ENCODE results near the gene NEDD4. TPM values are rescaled to one million over a fixed set of nuclear protein-coding genes. Genes with fewer than 3 reads are reported as not detected.
"Not testable (repeated sequence)": the region's sequence is repeated elsewhere in the genome, so short reads cannot be mapped to it uniquely, and the experiment has no call there.

NEDD4 gene
- total RNA-seq, 4 donors from 2014 or later = 19.2 to 35.1 (median 23.1) TPM

DNA sequence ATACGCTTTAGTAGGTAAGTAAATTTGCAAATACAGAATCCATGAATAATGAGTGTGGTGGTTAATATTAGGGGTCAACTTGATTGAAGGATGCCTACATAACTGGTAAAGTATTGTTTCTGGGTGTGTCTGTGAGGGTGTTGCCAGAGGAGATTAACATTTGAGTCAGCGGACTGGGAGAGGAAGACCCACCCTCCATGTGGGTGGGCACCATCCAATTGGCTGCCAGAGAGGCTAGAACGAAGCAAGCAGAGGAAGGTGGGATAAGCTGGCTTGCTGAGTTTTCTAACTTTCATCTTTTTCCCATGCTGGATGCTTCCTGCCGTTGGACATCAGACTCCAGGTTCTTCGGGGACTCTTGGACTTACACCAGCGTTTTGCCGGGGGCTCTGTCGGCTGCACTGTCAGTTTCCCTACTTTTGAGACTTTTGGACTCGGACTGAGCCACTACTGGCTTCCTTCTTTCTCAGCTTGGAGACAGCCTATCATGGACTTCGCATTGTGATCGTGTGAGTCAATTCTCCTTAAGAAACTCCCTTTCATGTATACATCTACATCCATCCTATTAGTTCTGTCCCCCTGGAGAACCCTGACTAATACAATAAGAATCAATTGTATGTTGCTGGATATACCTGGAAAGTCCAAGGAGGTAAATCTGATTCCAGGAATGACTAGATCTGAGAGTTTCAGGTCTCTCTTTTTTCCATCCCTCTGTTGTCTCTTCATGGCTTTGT is 25.8 kb upstream of the NEDD4 start:
- Histone ChIP-seq H3K27ac (replicated peaks in 1 of 4) (no peak overlapping the region), H3K36me3 (no peaks in the 10 kb centered on the region), H3K4me1 (no peaks in the 10 kb centered on the region), H3K27me3 (no peaks in the 10 kb centered on the region), H3K9me3 (no peaks in the 10 kb centered on the region), H3K4me3 (no peak overlapping the region)
- intact Hi-C loops (cut with DNase I) = no loop called here
- no peak for DNase-seq (ENCODE audit: extremely low spot score)
- 90% methylated on average over 11 of the region's 11 CpGs for WGBS
- TF ChIP-seq, protein P1, sequence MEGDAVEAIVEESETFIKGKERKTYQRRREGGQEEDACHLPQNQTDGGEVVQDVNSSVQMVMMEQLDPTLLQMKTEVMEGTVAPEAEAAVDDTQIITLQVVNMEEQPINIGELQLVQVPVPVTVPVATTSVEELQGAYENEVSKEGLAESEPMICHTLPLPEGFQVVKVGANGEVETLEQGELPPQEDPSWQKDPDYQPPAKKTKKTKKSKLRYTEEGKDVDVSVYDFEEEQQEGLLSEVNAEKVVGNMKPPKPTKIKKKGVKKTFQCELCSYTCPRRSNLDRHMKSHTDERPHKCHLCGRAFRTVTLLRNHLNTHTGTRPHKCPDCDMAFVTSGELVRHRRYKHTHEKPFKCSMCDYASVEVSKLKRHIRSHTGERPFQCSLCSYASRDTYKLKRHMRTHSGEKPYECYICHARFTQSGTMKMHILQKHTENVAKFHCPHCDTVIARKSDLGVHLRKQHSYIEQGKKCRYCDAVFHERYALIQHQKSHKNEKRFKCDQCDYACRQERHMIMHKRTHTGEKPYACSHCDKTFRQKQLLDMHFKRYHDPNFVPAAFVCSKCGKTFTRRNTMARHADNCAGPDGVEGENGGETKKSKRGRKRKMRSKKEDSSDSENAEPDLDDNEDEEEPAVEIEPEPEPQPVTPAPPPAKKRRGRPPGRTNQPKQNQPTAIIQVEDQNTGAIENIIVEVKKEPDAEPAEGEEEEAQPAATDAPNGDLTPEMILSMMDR (IDR thresholded peaks at IDR 0.05) = no peak
- TF ChIP-seq POLR2AphosphoS5 (IDR thresholded peaks at IDR 0.05) = no peak
- no peak for TF ChIP-seq EP300 (IDR thresholded peaks at IDR 0.05)
- no peak for TF ChIP-seq POLR2A (IDR thresholded peaks at IDR 0.05; ENCODE audit: low read depth)

DNA sequence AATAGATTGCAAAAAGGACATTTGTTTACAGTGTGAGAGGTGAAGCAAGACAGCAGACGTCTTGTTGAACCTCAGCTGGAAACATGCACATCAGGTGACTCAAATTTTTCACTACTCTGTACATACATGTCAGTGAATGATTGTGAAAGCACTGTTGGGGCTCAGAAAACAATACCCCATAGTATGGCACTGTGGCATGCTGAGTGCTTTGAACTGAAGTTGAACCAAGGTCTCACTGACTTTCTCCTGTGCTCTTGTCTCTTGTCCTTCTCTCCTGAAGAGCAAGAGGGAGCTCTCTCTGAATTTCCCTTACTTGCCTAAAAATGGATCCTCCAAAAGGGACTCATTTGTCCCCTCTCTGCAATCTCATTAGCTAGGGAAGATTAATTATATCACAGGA is 24.5 kb upstream of the NEDD4 start:
- Histone ChIP-seq H3K4me3 (no peak overlapping the region), H3K9me3 (no peaks in the 10 kb centered on the region), H3K36me3 (no peaks in the 10 kb centered on the region), H3K4me1 (no peaks in the 10 kb centered on the region), H3K27me3 (no peaks in the 10 kb centered on the region), H3K27ac (replicated peaks in 1 of 4) (no peak overlapping the region)
- intact Hi-C loops (cut with DNase I) = no loop called here
- 32% methylated on average over 1 of the region's 1 CpG for WGBS
- DNase-seq (ENCODE audit: extremely low spot score) = no peak
- TF ChIP-seq POLR2AphosphoS5 (IDR thresholded peaks at IDR 0.05) (no peak), POLR2A (IDR thresholded peaks at IDR 0.05; ENCODE audit: low read depth) (no peak), EP300 (IDR thresholded peaks at IDR 0.05) (no peak)
- TF ChIP-seq, protein P1 (IDR thresholded peaks at IDR 0.05) = no peak

DNA sequence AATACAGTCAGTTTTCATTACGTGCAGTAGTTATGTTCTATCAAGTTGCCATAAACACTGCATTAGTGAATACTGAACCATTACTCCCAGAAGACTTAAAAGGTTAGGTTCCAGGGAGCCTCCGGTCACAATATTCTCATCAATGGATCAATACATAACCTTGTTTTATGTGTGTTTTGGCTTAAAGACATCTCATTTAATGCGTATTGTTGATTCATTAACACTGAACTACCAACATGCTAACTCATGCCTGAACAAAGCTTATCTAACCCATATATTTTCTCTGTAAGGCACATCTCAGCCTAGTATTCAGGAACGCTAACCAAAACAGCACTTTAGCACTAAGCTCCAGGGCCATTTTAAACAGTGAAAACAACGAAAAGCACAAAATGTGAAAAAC is 24.1 kb upstream of the NEDD4 start:
- Histone ChIP-seq H3K4me3 (no peak overlapping the region), H3K27me3 (no peaks in the 10 kb centered on the region), H3K36me3 (no peaks in the 10 kb centered on the region), H3K4me1 (no peaks in the 10 kb centered on the region), H3K9me3 (no peaks in the 10 kb centered on the region), H3K27ac (replicated peaks in 1 of 4) (no peak overlapping the region)
- no peak for DNase-seq (ENCODE audit: extremely low spot score)
- 82% methylated on average over 5 of the region's 5 CpGs for WGBS
- no peak for TF ChIP-seq EP300 (IDR thresholded peaks at IDR 0.05)
- intact Hi-C loops (cut with DNase I) = no loop called here

DNA sequence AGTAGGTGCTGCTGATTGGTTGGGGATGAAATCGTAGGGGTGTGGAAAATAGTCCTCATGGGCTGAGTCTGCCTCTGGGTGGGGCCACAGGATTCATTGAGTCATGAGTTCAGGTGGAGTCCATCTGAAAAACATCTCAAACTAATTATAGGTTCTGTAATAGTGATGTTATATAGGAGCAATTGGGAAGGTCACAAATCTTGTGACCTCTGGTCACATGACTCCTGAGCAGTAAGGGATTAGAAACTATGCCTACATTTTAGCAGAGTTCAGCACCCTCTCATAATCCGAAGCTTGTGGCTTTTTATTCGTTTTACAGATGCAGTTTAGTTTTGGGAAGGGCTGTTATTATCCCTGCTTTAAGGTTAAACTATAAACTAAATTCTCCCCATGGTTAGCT is 22.9 kb upstream of the NEDD4 start:
- TF ChIP-seq POLR2A (IDR thresholded peaks at IDR 0.05; ENCODE audit: low read depth) = no peak
- TF ChIP-seq EP300 (IDR thresholded peaks at IDR 0.05) = no peak
- TF ChIP-seq, protein P1 (IDR thresholded peaks at IDR 0.05) = no peak
- no peak for TF ChIP-seq POLR2AphosphoS5 (IDR thresholded peaks at IDR 0.05)
- Histone ChIP-seq H3K4me1 (no peaks in the 10 kb centered on the region), H3K9me3 (no peaks in the 10 kb centered on the region), H3K27ac (replicated peaks in 1 of 4) (no peak overlapping the region), H3K36me3 (no peaks in the 10 kb centered on the region), H3K4me3 (no peak overlapping the region), H3K27me3 (no peaks in the 10 kb centered on the region)
- WGBS = 88% methylated on average over 3 of the region's 3 CpGs
- intact Hi-C loops (cut with DNase I) = no loop called here
- DNase-seq (ENCODE audit: extremely low spot score) = no peak

DNA sequence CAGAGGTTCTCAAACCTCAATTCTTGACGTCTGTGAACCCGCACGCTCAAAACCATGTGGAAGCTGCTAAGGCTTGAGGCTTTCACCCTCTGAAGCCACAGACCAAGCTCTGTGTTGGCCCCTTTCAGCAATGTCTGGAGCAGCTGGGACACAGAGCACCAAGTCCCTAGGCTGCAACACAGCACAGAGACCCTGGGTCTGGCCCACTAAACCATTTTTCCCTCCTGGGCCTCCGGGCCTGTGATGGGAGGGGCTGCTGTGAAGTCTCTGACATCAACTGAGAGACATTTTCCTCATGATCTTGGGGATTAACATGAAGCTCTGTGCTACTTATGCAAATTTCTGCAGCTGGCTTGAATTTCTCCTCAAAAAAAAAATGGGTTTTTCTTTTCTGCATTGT is 21.3 kb upstream of the NEDD4 start:
- no peaks in the 10 kb centered on the region for H3K9me3 ChIP-seq
- H3K4me3 ChIP-seq = no peak overlapping the region
- no peak for TF ChIP-seq EP300 (IDR thresholded peaks at IDR 0.05)
- no peak for TF ChIP-seq POLR2AphosphoS5 (IDR thresholded peaks at IDR 0.05)
- TF ChIP-seq POLR2A (IDR thresholded peaks at IDR 0.05; ENCODE audit: low read depth) = no peak
- TF ChIP-seq, protein P1 (IDR thresholded peaks at IDR 0.05) = no peak
- H3K36me3 ChIP-seq = no peaks in the 10 kb centered on the region
- no peak overlapping the region for H3K27ac ChIP-seq (replicated peaks in 1 of 4)
- DNase-seq (ENCODE audit: extremely low spot score) = no peak
- no peaks in the 10 kb centered on the region for H3K4me1 ChIP-seq
- intact Hi-C loops (cut with DNase I) = no loop called here
- no peaks in the 10 kb centered on the region for H3K27me3 ChIP-seq
- WGBS = 95% methylated on average over 4 of the region's 4 CpGs

DNA sequence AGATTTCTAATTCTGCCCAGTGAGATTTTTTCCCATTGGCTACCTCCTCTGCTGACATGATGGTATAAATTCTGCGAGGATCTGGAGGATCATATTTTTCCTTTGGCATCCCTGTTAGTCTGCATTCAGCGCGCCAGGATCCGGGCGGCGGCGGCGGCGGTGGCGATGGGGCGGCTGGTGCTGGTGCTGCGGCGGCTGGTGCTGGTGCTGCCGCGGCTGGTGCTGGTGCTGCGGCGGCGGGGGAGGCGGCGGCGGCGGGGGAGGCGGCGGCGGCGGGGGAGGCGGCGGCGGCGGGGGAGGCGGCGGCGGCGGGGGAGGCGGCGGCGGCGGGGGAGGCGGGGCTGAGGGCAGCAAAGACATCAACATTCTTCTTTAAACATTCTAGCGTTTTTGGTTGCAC is 13.6 kb upstream of the NEDD4 start:
- H3K4me1 ChIP-seq; H3K27me3 ChIP-seq; DNase-seq (ENCODE audit: extremely low spot score); H3K9me3 ChIP-seq; intact Hi-C loops (cut with DNase I); H3K36me3 ChIP-seq: not testable (repeated sequence)
- WGBS = 40% methylated on average over 21 of the region's 40 CpGs
- Histone ChIP-seq H3K27ac (replicated peaks in 1 of 4) (peak overlapping the region; percentile 23 to 68 (median 50)), H3K4me3 (peak overlapping the region; percentile 30 to 57 (median 40))

DNA sequence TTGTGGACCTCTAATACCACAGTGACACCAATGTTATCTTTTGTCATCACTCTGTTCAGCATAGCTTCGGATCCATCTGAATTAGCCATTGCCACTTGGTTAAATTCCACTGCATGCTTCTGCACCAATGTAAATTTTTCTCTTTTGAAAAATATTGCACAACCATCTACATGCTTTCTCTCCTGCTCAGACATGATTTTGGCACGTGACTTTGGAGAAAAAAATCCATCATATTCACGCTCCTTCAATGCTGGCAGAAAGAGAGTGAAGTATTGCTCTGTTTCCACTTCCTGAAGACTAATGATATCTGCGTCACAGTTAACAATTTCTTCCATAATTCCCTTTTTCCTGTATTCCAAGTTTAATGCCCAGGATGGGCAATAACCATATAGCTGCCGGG is 13.0 kb upstream of the NEDD4 start:
- WGBS = 71% methylated on average over 5 of the region's 5 CpGs
- intact Hi-C loops (cut with DNase I); H3K27me3 ChIP-seq; H3K4me1 ChIP-seq; H3K9me3 ChIP-seq; DNase-seq (ENCODE audit: extremely low spot score); H3K36me3 ChIP-seq: not testable (repeated sequence)
- peak overlapping the region; percentile 30 to 57 (median 40) for H3K4me3 ChIP-seq
- peak overlapping the region in 3 of 4 donors; percentile 49 to 68 (median 50) for H3K27ac ChIP-seq (replicated peaks in 1 of 4)

DNA sequence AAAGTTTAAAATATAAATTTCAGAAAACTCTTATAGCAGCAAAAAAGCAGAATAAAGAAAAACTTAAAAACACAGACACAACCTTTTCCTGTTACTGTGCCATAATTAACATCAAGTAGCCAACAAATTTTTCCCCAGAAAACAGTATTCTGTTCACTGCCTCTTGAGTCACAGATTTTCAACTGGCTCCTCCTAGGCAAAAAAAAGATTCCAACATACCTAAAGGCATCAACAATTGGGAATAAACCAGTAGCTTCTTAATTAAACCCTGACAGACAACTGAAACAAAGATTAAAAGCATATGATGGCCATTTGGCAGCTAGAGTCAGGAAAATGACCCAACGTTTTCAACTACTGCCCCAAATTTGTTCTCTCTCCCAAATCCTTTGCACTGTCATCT is 10.9 kb upstream of the NEDD4 start:
- WGBS = 50% methylated on average over 1 of the region's 1 CpG
- intact Hi-C loops (cut with DNase I); H3K9me3 ChIP-seq: not testable (repeated sequence)

More for the DNA sequence above, 10.9 kb upstream of the NEDD4 start:
- not testable (repeated sequence) for DNase-seq (ENCODE audit: extremely low spot score); H3K4me1 ChIP-seq; H3K36me3 ChIP-seq; H3K4me3 ChIP-seq; H3K27me3 ChIP-seq; H3K27ac ChIP-seq (replicated peaks in 1 of 4)

Data from esophagus muscularis mucosa (tissue), 4 donors.